GM12873 (cell line): ENCODE data around the gene RAB3B.

Source experiments
- CTCF ChIP-seq: IDR thresholded peaks from 2 replicates; pipeline ENCODE4 v1.5.1; 2012; ENCODE audit warnings: low read depth, mild to moderate bottlenecking, moderate library complexity, low read length, control low read depth; ENCODE audit not compliant: insufficient read depth; ENCODE audit errors: missing control alignments

RAB3B gene

DNA sequence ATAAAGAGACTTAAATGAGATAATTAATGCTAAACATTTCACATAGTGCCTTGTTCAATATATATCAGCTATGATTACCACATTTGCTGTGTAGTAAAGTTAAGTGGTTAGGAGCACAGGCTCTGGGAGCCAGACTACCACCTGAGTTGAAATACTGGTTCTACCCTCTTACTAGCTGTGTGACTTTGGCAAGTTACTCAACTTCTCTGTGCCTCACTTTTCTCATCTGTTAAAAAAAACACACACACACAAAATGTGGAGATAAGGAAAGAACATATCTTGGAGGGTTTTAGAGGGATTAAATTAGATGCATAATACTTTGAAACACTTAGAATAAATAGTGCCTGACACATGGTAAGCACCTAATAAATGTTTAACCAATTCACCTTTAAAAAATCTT is 60.2 kb downstream of the RAB3B start:
- no peak for TF ChIP-seq CTCF

DNA sequence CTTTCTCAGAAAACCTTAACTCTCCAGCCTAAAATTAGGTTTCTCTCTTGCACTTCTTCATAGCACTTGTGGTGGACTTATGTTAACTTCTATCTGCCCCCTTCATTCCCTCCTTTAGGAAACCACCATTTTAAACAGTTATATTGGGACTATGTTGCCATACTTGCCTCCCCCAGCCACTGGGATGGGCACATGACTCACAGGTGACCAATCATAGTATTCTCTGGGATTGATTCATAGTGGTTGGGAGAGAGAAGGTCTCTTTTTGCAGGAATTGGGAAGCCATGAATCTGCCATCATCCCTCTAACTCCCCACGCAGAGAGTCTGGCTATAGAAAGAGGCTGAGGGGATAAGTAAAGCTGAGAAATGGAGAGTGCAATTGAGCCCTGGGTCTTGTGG is 61.6 kb downstream of the RAB3B start:
- TF ChIP-seq CTCF, result no peak

DNA sequence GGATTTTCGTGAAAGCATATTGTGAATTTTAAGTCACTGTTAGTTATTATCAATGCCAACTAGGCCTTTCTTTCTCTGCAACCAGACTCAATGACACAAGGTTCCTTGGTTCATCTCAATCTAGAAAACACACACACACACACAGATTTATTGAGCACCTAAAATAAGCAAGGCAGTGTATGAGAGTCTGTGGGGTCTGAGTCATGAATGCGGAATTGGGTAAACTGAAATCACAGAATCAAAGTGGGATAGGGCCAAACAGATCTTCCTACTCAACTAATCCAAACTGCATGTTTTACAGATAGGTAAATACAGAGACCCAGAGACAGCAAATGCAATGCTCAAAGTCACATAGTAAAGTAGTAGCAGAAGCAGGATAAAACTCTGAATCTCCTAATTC is 63.5 kb downstream of the RAB3B start:
- no peak for TF ChIP-seq CTCF

- peak; percentile 49 for TF ChIP-seq CTCF
Observed at GRCh38 chr1:51926171-51926812, 64.2 kb downstream of the RAB3B start.

DNA sequence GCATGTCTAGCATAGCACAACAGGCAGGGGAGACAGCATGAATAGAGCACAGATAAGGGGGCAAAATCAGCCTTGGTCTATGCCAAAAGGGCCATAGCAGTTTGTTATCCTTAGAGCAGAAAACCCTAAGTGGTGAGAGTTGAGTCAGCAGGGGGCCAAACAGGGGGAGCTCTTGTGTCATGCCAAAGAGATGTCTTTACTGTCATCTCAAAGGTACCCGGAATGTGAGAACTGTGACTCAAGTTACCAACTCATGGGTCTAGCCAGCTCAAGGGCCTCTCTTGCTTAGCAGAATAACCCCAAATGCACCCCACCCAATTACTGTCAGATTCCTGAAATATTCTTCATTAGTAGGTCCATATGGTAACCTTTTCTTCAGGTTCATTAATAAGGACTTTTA is 66.0 kb downstream of the RAB3B start:
- TF ChIP-seq CTCF, result no peak

- no peak for TF ChIP-seq CTCF
Observed at GRCh38 chr1:51922040-51922439, 68.5 kb downstream of the RAB3B start.

DNA sequence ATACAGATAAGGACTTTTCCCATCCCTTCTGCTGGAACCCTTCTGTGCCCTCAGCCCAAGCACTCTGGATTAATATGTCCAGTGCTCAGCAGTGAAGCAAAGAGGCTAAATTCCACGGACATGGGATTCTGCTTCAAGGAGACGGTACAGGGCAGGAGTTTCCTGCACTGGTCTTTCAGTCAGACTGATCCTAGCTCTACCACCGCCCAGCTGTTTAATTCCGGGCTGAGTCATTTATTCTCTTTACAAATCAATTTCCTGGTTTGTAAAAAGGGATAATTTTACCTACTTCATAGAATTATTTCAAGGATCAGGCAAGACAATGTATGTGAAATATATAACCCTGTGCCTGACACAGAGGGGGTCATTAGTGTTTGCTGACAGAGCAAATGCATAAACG is 70.4 kb downstream of the RAB3B start:
- TF ChIP-seq CTCF, result no peak
